Endodermal cell (in vitro differentiated cells): Measurements from ENCODE around the gene PKD2L1. TPM values are rescaled to one million over a fixed set of nuclear protein-coding genes. Genes with fewer than 3 reads are reported as not detected.
A peak's percentile ranks its signal among the peaks of the same experiment; 100 is the strongest.
"Not testable (repeated sequence)": the region's sequence is repeated elsewhere in the genome, so short reads cannot be mapped to it uniquely, and the experiment has no call there.

Experiments used
- DNase-seq: peaks from one replicate; pipeline ENCODE4 v3.0.0-alpha.2; 2017
- H3K27ac ChIP-seq: 2 replicates; pipeline ENCODE4 v1.5.1; 2013; ENCODE audit warnings: mild to moderate bottlenecking, low read depth, low read length, moderate library complexity
- H3K27me3 ChIP-seq: 2 replicates; pipeline ENCODE4 v1.6.1; 2013; ENCODE audit warnings: mild to moderate bottlenecking, low read length, moderate library complexity; ENCODE audit not compliant: insufficient read depth, control insufficient read depth, poor library complexity, severe bottlenecking
- H3K36me3 ChIP-seq: 2 replicates; pipeline ENCODE4 v1.7.0; 2013; ENCODE audit warnings: mild to moderate bottlenecking, low read length, moderate library complexity; ENCODE audit not compliant: control insufficient read depth, insufficient read depth
- H3K4me1 ChIP-seq: one replicate; pipeline ENCODE4 v1.7.0; 2013; ENCODE audit warnings: low read length; ENCODE audit not compliant: control insufficient read depth, insufficient read depth
- H3K4me3 ChIP-seq: 2 replicates; pipeline ENCODE4 v1.5.1; 2013; ENCODE audit warnings: mild to moderate bottlenecking, low read length, moderate library complexity
- H3K9ac ChIP-seq: 2 replicates; pipeline ENCODE4 v1.6.1; 2013; ENCODE audit warnings: mild to moderate bottlenecking, low read length, moderate library complexity; ENCODE audit not compliant: poor library complexity, severe bottlenecking; ENCODE audit errors: extremely low read depth
- H3K9me3 ChIP-seq: 2 replicates; pipeline ENCODE4 v1.6.1; 2013; ENCODE audit warnings: mild to moderate bottlenecking, low read length, moderate library complexity; ENCODE audit not compliant: control insufficient read depth
- H3K27ac Mint-ChIP-seq: 2 replicates; pipeline ENCODE4 v1.8.0; 2020; ENCODE audit warnings: mixed read lengths
- H3K27me3 Mint-ChIP-seq: 2 replicates; pipeline ENCODE4 v1.8.0; 2021; ENCODE audit warnings: mild to moderate bottlenecking, mixed read lengths; ENCODE audit not compliant: insufficient read depth
- H3K36me3 Mint-ChIP-seq: 2 replicates; pipeline ENCODE4 v1.8.0; 2020; ENCODE audit warnings: low read depth, mixed read lengths
- H3K4me1 Mint-ChIP-seq: 2 replicates; pipeline ENCODE4 v1.8.0; 2020; ENCODE audit warnings: mixed read lengths
- H3K4me3 Mint-ChIP-seq: 2 replicates; pipeline ENCODE4 v1.8.0; 2020; ENCODE audit warnings: mild to moderate bottlenecking, moderate library complexity, mixed read lengths
- H3K9me3 Mint-ChIP-seq: 2 replicates; pipeline ENCODE4 v1.8.0; 2020; ENCODE audit warnings: mild to moderate bottlenecking, mixed read lengths
- WGBS, 2 experiments: methylation state at CpG; one replicate each; pipeline versions ENCODE4 v1.1.5 to v1.1.7; 2013; ENCODE audit warnings: missing lambda C conversion rate in 2 of 2, mixed read lengths in 1 of 2; ENCODE audit not compliant: insufficient coverage in 1 of 2, insufficient read length in 1 of 2; 5-methylcytosine and 5-hydroxymethylcytosine counted together
- total RNA-seq, 2 donors: library from RNA; stranded (reverse); fragmentation: NEBNext Ultra II Directional in 1 of 2; extraction: Animal tissue kit (Norgen Biotek cat#: 25700) in 1 of 2; gene quantifications; 2 replicates in 1 of 2; 3 replicates in 1 of 2; pipeline ENCODE4 v1.2.1, GENCODE V29; 2021
- TF ChIP-seq, protein P1 (sequence below): fragments of 200-600 bp; sonication (generic); conservative IDR thresholded peaks from 2 replicates; pipeline ENCODE4 v1.5.0; 2021; ENCODE audit warnings: antibody characterized with exemption, mild to moderate bottlenecking

The PKD2L1 gene
- total RNA-seq, 2 donors from 2014 or later: not detected

DNA sequence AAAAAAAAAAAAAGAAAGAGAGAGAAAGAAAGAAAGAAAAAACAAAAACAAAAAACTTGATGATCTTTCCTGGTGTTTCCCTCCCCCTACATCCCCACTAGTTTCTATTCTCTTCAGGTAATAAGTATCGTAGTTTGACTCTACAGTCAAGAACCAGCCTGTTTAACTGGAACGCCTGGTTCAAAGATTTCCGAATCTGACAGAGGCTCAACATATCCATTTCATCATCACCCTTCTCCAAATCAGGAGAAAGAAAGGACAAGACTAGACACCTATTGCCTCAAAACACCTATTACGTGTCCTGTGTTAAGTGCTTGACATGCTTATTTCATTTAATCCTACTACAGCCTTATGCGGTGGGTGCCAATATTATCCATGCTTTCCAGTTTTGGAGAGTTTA is 23.2 kb downstream of the PKD2L1 start:
- Histone ChIP-seq H3K36me3 (no peaks in the 10 kb centered on the region), H3K27ac (no peak overlapping the region), H3K27me3 (peaks cover 39% of the 10 kb centered on the region), H3K4me1 (no peaks in the 10 kb centered on the region), H3K9me3 (no peaks in the 10 kb centered on the region), H3K4me3 (no peak overlapping the region), H3K9ac (no peak overlapping the region)
- Mint-ChIP-seq H3K27me3 (peaks cover 23% of the 10 kb centered on the region), H3K27ac (no peak overlapping the region), H3K4me1 (no peaks in the 10 kb centered on the region), H3K36me3 (no peaks in the 10 kb centered on the region), H3K4me3 (no peak overlapping the region), H3K9me3 (no peaks in the 10 kb centered on the region)
- WGBS, 2 experiments: 97 to 100% methylated on average over 2 to 5 of the region's 5 CpGs
- TF ChIP-seq, protein P1, sequence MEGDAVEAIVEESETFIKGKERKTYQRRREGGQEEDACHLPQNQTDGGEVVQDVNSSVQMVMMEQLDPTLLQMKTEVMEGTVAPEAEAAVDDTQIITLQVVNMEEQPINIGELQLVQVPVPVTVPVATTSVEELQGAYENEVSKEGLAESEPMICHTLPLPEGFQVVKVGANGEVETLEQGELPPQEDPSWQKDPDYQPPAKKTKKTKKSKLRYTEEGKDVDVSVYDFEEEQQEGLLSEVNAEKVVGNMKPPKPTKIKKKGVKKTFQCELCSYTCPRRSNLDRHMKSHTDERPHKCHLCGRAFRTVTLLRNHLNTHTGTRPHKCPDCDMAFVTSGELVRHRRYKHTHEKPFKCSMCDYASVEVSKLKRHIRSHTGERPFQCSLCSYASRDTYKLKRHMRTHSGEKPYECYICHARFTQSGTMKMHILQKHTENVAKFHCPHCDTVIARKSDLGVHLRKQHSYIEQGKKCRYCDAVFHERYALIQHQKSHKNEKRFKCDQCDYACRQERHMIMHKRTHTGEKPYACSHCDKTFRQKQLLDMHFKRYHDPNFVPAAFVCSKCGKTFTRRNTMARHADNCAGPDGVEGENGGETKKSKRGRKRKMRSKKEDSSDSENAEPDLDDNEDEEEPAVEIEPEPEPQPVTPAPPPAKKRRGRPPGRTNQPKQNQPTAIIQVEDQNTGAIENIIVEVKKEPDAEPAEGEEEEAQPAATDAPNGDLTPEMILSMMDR: no peak
- DNase-seq: no peak

DNA sequence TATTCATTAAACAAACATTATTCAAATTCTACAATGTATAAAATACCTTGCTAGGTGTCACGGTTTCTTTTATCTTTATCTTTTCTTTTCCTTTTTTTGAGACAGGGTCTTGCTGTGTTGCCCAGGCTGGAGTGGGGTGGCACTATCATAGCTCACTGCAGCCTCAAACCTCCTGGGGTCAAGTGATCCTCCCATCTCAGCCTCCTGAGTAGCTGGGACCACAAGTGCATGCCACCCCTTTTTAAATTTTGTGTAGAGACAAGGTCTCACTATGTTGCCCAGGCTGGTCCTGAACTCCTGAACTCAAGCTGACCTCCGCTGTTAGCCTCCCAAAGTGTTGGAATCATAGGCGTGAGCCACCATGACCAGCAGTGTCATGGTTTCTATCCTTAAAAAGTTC is 25.6 kb downstream of the PKD2L1 start:
- WGBS, 2 experiments: 94 to 95% methylated on average over 3 of the region's 3 CpGs
- Histone ChIP-seq H3K9me3 (no peaks in the 10 kb centered on the region), H3K4me3 (no peak overlapping the region), H3K9ac (no peak overlapping the region), H3K36me3 (no peaks in the 10 kb centered on the region), H3K27ac (no peak overlapping the region), H3K27me3 (peaks cover 15% of the 10 kb centered on the region), H3K4me1 (no peaks in the 10 kb centered on the region)
- TF ChIP-seq, protein P1: no peak
- Mint-ChIP-seq H3K27me3 (peaks cover 11% of the 10 kb centered on the region), H3K36me3 (no peaks in the 10 kb centered on the region), H3K4me1 (no peaks in the 10 kb centered on the region), H3K27ac (no peak overlapping the region), H3K4me3 (no peak overlapping the region), H3K9me3 (peaks cover 19% of the 10 kb centered on the region)
- DNase-seq: no peak

DNA sequence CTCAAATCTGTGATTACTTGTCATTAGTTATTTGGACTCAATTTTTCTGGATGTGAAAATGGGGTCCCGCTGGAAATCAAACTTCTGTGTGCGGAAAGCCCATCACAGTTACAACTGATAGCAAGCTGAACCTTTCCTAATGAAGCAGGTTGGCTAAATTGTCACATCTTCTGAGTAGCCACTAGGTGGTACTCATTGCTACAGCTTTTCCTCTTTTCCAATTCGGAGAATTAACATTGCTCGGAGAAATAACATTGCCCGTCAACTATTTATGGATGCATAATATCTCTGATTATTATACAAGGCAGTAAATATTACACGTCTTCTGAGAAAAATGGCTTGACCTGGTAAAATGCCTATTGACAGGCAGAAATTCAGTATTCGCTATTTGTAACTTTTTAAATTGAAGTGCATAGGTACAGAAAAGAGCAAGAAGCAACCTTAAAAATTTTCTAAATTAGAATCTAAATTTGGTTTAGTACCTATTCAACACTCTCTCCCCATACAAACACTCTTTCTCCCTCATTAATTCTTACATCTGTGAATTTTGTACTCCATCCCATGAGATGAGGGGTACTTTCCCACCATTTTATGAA is 26.2 kb downstream of the PKD2L1 start:
- no peak overlapping the region for H3K27ac Mint-ChIP-seq
- no peaks in the 10 kb centered on the region for H3K4me1 Mint-ChIP-seq
- Histone ChIP-seq H3K27ac (no peak overlapping the region), H3K27me3 (peaks cover 14% of the 10 kb centered on the region), H3K4me3 (no peak overlapping the region), H3K4me1 (no peaks in the 10 kb centered on the region), H3K36me3 (no peaks in the 10 kb centered on the region), H3K9ac (no peak overlapping the region), H3K9me3 (no peaks in the 10 kb centered on the region)
- H3K27me3 Mint-ChIP-seq: peaks cover 10% of the 10 kb centered on the region
- no peak for DNase-seq
- 39 to 58% methylated on average over 3 to 6 of the region's 7 CpGs for WGBS, 2 experiments
- peaks cover 19% of the 10 kb centered on the region for H3K9me3 Mint-ChIP-seq
- TF ChIP-seq, protein P1: peak; percentile 77
- H3K4me3 Mint-ChIP-seq: no peak overlapping the region
- H3K36me3 Mint-ChIP-seq: no peaks in the 10 kb centered on the region

DNA sequence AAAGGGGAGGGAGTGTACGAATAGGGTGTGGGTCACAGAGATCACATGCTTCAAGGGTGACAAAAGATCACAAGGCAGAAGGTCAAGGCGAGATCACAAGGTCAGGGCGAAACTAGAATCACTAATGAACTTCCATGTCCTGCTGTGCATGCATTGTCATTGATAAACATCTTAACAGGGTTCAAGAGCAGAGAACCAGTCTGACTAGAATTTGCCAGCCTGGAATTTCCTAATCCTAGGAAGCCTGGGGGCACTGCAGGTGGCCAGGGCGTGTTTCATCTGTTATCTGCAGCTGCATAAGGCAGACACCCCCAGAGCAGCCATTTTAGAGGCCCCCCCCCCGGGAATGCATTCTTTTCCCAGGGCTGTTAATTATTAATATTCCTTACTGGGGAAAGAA is 28.9 kb downstream of the PKD2L1 start:
- not testable (repeated sequence) for H3K9me3 ChIP-seq, H3K4me3 Mint-ChIP-seq, H3K4me3 ChIP-seq, H3K9ac ChIP-seq, H3K36me3 ChIP-seq, H3K27ac Mint-ChIP-seq, H3K27ac ChIP-seq, H3K4me1 Mint-ChIP-seq, H3K36me3 Mint-ChIP-seq, H3K4me1 ChIP-seq
- Mint-ChIP-seq H3K27me3 (peaks cover 15% of the 10 kb centered on the region), H3K9me3 (peaks cover 19% of the 10 kb centered on the region)
- peaks cover 14% of the 10 kb centered on the region for H3K27me3 ChIP-seq
- WGBS, 2 experiments: 70 to 74% methylated on average over 4 of the region's 5 CpGs
- peak; percentile 88 for DNase-seq
